Measurements from ENCODE around the gene DFFA.
"Not testable (repeated sequence)": the region's sequence is repeated elsewhere in the genome, so short reads cannot be mapped to it uniquely, and the experiment has no call there.

Gene DFFA

DNA sequence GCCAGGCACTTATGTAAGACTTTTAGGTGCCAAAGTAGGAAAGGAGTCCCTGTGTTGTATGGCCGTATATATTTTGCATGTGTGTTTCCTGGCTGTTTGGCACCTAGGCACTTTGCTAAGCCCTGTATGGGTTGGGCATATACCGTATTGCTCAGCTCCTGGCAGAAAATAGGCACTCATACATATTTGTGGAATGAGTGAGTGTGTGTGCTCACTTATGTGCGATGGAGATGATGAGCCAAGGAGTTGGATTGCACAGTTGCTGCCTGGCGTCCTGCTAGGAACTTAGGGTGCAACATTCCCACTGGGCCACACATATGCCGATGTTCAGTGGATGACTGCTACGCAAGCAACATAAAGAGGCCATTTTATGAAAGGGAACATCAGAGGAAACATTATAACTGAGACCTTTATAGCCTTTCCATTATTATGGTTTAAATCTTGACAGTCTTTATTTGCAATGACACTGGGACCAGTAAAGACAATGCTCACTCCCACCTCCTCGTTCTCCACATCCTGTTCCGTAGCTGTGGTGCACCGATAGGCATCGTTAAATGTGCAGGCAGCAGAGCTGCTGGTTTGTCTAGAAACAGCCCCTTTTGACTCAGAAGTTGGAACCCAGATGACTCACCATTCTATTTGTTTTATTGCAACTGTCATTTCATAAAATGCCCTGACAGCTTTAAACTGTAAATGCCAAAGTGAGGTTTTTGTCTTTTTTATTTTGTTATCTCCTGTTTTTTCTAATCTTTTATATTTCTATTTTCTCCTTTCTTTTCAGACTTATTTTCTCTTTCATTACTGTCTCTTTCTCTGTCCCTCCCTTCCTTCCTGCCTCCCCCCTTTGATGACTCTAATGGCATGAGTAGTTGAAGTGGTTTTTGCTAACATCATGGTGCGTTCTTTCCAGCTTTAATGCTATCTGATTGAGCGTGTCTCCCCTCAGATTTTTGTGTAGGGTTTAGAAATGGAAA, 38.5 kb upstream of the DFFA start:
- no peak for TF ChIP-seq POLR2A (IDR thresholded peaks at IDR 0.05; ENCODE audit: low read depth, low read length)
- peak; percentile 95 for FAIRE-seq
- DNase-seq (ENCODE audit: insufficient read length, low spot score) = peak; percentile 33

DNA sequence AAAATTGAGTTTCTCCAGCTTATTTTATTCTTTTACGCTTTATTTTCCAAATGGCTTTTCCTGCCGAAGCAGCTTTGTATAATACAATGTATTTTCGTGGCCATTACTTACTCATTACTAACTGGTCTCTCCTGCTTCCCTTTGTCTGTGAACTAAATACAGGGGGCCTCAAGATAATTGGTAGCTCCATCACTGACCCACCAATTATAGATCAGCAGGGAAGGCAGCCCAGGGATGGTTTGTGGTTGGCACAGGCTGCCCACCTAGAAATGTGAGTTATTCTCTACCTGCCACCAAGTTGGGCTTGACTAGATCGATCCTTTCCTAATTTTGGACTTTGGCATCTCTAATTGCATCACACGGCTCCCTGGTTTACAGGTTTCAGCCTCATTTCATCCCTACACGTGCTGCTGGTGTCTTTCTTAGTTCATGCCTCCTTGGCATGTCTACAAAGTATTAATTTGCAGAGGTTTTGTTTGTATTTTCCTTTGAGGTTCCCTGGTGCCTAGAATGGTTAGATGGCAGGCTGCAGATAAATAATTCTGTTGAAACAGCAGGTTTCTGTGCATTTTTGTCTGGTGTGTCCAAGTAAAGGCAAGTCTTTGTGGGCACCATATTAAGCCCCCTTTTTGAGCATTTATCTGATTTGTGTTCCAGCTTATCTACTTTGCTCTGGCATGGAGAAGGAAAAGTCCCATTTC, 37.6 kb upstream of the DFFA start:
- TF ChIP-seq POLR2A (IDR thresholded peaks at IDR 0.05; ENCODE audit: low read depth, low read length) = no peak
- no peak for FAIRE-seq
- DNase-seq (ENCODE audit: insufficient read length, low spot score) = no peak

GRCh38 chr1:10508511-10508951, 36.2 kb upstream of the DFFA start:
- no peak for TF ChIP-seq POLR2A (IDR thresholded peaks at IDR 0.05; ENCODE audit: low read depth, low read length)
- FAIRE-seq (no peak), DNase-seq (ENCODE audit: insufficient read length, low spot score) (no peak)

- DNase-seq (ENCODE audit: insufficient read length, low spot score) (peak; percentile 35), FAIRE-seq (no peak)
- no peak for TF ChIP-seq POLR2A (IDR thresholded peaks at IDR 0.05; ENCODE audit: low read depth, low read length)
Measured at GRCh38 chr1:10507111-10507879, 35.0 kb upstream of the DFFA start.

GRCh38 chr1:10506677-10507047, 34.3 kb upstream of the DFFA start:
- FAIRE-seq = no peak
- DNase-seq (ENCODE audit: insufficient read length, low spot score) = no peak
- no peak for TF ChIP-seq POLR2A (IDR thresholded peaks at IDR 0.05; ENCODE audit: low read depth, low read length)

DNA sequence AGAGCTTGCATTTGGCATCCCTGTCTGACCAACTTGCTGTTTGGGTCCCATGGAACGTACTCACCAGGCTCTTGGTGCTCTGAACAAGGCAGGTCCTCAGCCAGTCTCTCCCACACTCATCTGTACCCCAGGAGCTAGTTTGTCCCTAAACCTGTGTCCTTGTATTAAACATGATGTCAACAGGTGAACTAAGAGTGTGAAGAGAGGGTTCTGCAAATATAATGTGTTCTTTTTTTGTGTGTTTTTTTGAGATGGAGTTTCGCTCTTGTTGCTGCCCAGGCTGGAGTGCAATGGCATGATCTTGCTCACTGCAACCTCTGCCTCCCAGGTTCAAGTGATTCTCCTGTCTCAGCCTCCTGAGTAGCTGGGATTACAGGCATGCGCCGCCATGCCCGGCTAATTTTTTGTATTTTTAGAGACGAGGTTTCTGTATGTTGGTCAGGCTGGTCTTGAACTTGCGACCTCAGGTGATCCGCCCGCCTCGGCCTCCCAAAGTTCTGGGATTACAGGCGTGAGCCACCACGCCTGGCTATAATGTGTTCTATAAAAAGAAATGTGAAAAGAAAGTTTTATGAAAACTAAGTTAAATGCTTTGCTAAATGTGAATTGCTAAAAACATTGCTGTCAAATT, 33.8 kb upstream of the DFFA start:
- not testable (repeated sequence) for DNase-seq (ENCODE audit: insufficient read length, low spot score); FAIRE-seq

DNA sequence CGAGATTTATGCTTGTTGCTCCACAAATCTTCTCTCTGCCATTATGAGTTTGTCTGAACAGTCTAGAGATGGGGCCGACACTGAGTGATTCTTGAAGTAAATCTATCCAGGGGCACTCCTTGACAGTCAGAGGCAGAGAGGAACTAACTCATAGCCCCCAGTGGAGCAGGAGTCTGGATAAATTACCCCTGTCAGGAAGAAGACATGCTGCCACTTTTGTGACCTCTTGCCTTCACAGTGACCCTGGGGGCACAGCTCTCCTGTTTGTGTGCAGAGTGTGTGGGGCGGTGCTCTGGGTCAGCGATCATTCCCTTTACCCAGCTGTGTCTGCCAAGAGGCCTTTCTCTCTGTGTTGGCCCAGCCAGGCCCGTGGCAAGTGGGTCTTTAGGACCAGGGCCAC, 31.9 kb upstream of the DFFA start:
- no peak for FAIRE-seq
- DNase-seq (ENCODE audit: insufficient read length, low spot score) = no peak
- TF ChIP-seq POLR2A (IDR thresholded peaks at IDR 0.05; ENCODE audit: low read depth, low read length) = no peak

DNA sequence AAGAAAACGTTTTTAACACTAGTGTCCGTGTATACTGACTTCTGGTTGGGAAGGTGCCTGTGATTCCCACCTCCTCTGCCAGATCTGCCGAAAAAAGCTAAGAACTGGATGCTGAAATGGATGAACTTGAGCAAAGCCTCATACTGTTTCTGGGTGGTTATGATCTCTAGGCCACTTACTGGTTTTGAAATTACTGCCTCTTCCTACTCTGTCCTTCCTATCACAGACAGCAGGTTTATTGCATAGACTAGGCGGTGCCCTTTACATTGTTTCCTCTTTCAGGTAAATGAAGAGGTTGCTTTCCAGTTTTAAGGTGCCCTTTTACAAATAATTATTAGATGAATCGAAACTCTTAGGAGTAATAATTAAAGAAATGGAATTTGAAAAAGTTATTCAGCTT, 29.9 kb upstream of the DFFA start:
- TF ChIP-seq POLR2A (IDR thresholded peaks at IDR 0.05; ENCODE audit: low read depth, low read length) = no peak
- FAIRE-seq = no peak

DNA sequence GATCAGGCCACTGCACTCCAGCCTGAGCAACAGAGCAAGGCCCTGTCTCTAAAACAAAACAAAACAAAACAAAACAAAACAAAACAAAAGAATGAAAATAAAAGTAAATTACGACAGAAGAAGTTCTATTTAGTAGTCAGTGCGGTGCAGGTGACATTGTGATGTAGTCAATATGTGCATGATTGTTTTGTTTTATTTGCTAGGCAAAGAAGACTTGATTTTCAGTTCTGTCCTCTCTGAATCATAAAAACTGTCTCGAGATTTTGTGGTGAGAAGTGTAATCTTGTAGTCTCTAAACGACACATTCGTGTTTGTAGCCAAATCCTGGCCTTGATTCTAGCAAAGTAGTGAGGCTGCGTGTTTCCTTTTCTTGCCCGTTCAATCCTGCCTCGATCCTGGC, 25.9 kb upstream of the DFFA start:
- FAIRE-seq = no peak

More for the DNA sequence above, 29.9 kb upstream of the DFFA start:
- DNase-seq (ENCODE audit: insufficient read length, low spot score) = no peak

GRCh38 chr1:10497109-10497508, 24.8 kb upstream of the DFFA start:
- no peak for DNase-seq (ENCODE audit: insufficient read length, low spot score)
- no peak for TF ChIP-seq POLR2A (IDR thresholded peaks at IDR 0.05; ENCODE audit: low read depth, low read length)
- FAIRE-seq = no peak

More for the DNA sequence above, 25.9 kb upstream of the DFFA start:
- TF ChIP-seq POLR2A (IDR thresholded peaks at IDR 0.05; ENCODE audit: low read depth, low read length) = no peak
- no peak for DNase-seq (ENCODE audit: insufficient read length, low spot score)

DNA sequence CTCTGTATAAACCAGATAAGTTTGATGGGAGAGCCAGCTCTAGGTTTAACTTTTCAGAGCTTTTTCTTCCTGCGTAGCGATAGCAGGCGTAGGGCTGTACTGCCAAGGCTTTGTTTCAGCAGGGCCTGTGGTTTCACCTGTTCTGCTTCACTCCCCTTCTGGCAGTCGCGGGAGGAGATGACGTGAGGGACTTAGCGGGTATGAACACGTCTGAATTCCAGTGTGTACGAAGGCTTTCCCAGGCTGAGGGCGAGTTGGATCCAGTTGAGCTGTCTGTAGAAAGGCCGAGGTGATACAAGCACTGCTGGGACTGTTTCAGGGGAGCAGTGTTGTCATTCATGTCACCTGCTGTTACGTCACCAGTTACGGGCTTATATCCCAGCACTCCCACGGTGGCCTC, 23.6 kb upstream of the DFFA start:
- no peak for TF ChIP-seq POLR2A (IDR thresholded peaks at IDR 0.05; ENCODE audit: low read depth, low read length)
- FAIRE-seq = no peak
- no peak for DNase-seq (ENCODE audit: insufficient read length, low spot score)

GRCh38 chr1:10495475-10495817, 23.1 kb upstream of the DFFA start:
- no peak for FAIRE-seq

GRCh38 chr1:10494754-10495474, 22.6 kb upstream of the DFFA start:
- DNase-seq (ENCODE audit: insufficient read length, low spot score) = peak; percentile 40
- peak; percentile 20 for FAIRE-seq
- no peak for TF ChIP-seq POLR2A (IDR thresholded peaks at IDR 0.05; ENCODE audit: low read depth, low read length)

More at GRCh38 chr1:10495475-10495817, 23.1 kb upstream of the DFFA start:
- DNase-seq (ENCODE audit: insufficient read length, low spot score) = no peak
- TF ChIP-seq POLR2A (IDR thresholded peaks at IDR 0.05; ENCODE audit: low read depth, low read length) = no peak

Measured in H54 (cell line).